ENCODE data around the gene TULP3.

The TULP3 gene

GRCh38 chr12:2973566-2973965 lies 82.9 kb downstream of the TULP3 start:
- DNase-seq, result no peak

DNA sequence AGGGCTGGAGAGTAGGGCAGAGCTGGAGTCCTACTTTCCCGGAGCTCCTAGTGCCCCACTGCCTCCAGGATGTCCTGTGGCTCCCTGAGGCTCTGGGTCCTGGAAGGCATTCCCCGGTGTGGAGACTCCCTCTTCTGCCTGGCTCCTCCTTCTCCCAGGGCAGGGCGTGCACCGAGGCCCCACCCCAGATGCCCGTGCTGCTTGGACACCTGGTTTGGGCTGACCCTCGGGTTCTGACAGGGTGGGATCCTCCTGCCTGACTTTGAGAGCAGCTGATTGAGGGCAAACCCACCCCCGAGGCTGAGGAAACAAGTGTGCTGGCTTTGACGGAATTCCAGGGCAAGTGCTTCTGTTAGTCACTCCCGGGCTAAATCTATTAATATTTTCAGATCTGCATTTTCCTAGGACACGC lies 83.9 kb downstream of the TULP3 start:
- DNase-seq, result no peak

- DNase-seq, result no peak
Measured at GRCh38 chr12:2976581-2976996, 85.9 kb downstream of the TULP3 start.

- DNase-seq, result no peak
Measured at GRCh38 chr12:2977776-2978175, 87.1 kb downstream of the TULP3 start.

GRCh38 chr12:2979806-2980205 lies 89.1 kb downstream of the TULP3 start:
- DNase-seq, result no peak

- no peak for DNase-seq
Measured at GRCh38 chr12:2980630-2981029, 89.9 kb downstream of the TULP3 start.

DNA sequence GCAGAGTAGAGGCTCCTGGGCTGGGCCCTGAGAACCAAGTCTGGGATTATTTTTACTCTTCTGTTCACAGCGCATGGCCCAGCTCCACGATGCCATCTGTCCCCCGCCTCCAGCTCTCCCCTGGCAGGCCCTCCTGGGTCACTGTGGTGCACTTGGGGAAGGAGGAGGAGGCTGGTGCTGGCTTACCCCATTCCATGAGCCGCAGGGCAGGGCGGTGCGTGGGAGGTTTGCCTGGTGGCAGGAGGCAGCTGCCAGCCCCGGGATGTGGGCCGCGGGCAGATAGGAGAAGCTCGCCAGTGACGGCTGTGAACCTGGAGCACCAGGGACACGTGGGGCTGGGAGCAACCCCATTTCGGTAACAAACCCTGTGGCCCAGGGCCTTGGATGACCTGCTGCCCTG lies 91.7 kb downstream of the TULP3 start:
- DNase-seq, result no peak

GRCh38 chr12:2984249-2984648 lies 93.6 kb downstream of the TULP3 start:
- DNase-seq, result no peak

GRCh38 chr12:2984698-2985097 lies 94.0 kb downstream of the TULP3 start:
- DNase-seq, result no peak

GRCh38 chr12:2986876-2987275 lies 96.2 kb downstream of the TULP3 start:
- DNase-seq, result no peak

DNA sequence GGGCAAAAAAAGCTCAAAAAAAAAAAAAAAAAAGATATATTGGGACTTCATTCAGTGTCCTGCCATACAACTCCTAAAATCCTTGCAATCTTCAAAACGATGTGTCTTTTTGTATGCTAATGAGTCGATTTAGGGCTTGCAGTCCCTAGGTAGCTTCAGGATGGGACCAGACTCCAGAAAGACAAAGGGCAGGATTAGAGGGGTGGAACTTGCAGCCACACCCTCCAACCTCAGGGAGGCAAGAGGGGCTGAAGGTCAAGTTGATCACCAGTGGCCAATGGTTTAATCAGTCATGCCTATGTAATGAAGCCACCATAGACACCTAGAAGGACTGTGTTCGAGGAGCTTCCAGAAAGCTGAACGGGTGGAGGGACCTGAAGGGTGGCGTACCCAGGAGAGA lies 97.8 kb downstream of the TULP3 start:
- no peak for DNase-seq
